Caco-2 (cell line): ENCODE data around the gene AKAP8L. TPM values are rescaled to one million over a fixed set of nuclear protein-coding genes. Genes with fewer than 3 reads are reported as not detected.

Experiments
- BruUV-seq: library from RNA; stranded (reverse); fragments of 400-500 nt; replicated peaks from 2 replicates; lab custom pipeline; 2021; lab: Mats Ljungman, UMichigan
- CTCF ChIA-PET: fragments of 300-600 bp; sonication (Branson Sonifier 250); formaldehyde crosslinking; loops from one replicate; lab custom pipeline; 2022; ENCODE audit warnings: antibody characterized with exemption; lab: Charles Lee
- POLR2A ChIA-PET: fragments of 300-600 bp; sonication (Branson Sonifier 250); formaldehyde crosslinking; loops from one replicate; lab custom pipeline; 2022; ENCODE audit warnings: antibody characterized with exemption; lab: Charles Lee
- DNase-seq, 2 experiments: peaks; one replicate each; pipeline versions ENCODE4 v3.0.0 to v3.0.0-alpha.2; 2020 to 2022
- H3K27me3 ChIP-seq: replicated peaks from 2 replicates; pipeline ENCODE4 v1.6.0; 2011; ENCODE audit warnings: low read length; ENCODE audit not compliant: control insufficient read depth, insufficient read depth
- H3K36me3 ChIP-seq: 2 replicates; pipeline ENCODE4 v1.5.1; 2011; ENCODE audit warnings: low read length; ENCODE audit not compliant: control insufficient read depth, insufficient read depth
- H3K4me1 ChIP-seq: fragments of 250-450 bp; sonication (Bioruptor Pico); 2 replicates; pipeline ENCODE4 v1.5.1; 2020; ENCODE audit warnings: mild to moderate bottlenecking
- H3K4me3 ChIP-seq: 2 replicates; pipeline ENCODE4 v1.5.1; 2011; ENCODE audit warnings: low read depth, mild to moderate bottlenecking, control low read depth, low read length
- H3K9me3 ChIP-seq: fragments of 250-450 bp; sonication (Bioruptor Pico); 2 replicates; pipeline ENCODE4 v1.5.1; 2020; ENCODE audit warnings: mild to moderate bottlenecking, moderate library complexity
- H3K27ac Mint-ChIP-seq: one replicate; pipeline ENCODE4 v1.8.0; 2022; ENCODE audit warnings: mixed read lengths; ENCODE audit not compliant: unreplicated experiment
- H3K27me3 Mint-ChIP-seq: one replicate; pipeline ENCODE4 v1.8.0; 2022; ENCODE audit warnings: mixed read lengths; ENCODE audit not compliant: insufficient read depth, unreplicated experiment
- H3K36me3 Mint-ChIP-seq: one replicate; pipeline ENCODE4 v1.8.0; 2022; ENCODE audit warnings: mild to moderate bottlenecking, mixed read lengths; ENCODE audit not compliant: insufficient read depth, unreplicated experiment
- H3K4me1 Mint-ChIP-seq: one replicate; pipeline ENCODE4 v1.8.0; 2022; ENCODE audit warnings: low read depth, mixed read lengths; ENCODE audit not compliant: unreplicated experiment
- H3K4me3 Mint-ChIP-seq: one replicate; pipeline ENCODE4 v1.8.0; 2022; ENCODE audit warnings: mild to moderate bottlenecking, moderate library complexity, mixed read lengths; ENCODE audit not compliant: unreplicated experiment
- H3K9me3 Mint-ChIP-seq: one replicate; pipeline ENCODE4 v1.8.0; 2022; ENCODE audit warnings: mixed read lengths; ENCODE audit not compliant: unreplicated experiment
- intact Hi-C: fragments of 100-400 bp; cut with micrococcal nuclease; formaldehyde crosslinking; loops from one replicate; pipeline ENCODE4 v1.10.0; 2022; ENCODE audit not compliant: unreplicated experiment
- total RNA-seq: library from RNA; stranded (reverse); gene quantifications from 2 replicates; pipeline ENCODE4 v1.2.3, GENCODE V29; 2022
- TF ChIP-seq, protein P1 (sequence below), 2 experiments: fragments of 200-600 bp in 1 of 2; IDR thresholded peaks; 1 replicate in 1 of 2; 2 replicates in 1 of 2; pipeline versions ENCODE4 v1.5.1 to v1.8.0; 2011 to 2022; ENCODE audit warnings: antibody characterized with exemption in 1 of 2, control low read depth in 1 of 2, inconsistent platforms in 1 of 2, low read depth in 1 of 2, low read length in 1 of 2, mild to moderate bottlenecking in 1 of 2, moderate library complexity in 1 of 2; ENCODE audit not compliant: insufficient read depth in 1 of 2, severe bottlenecking in 1 of 2, unreplicated experiment in 1 of 2

AKAP8L gene
- total RNA-seq, 1 experiment from 2014 or later: 112 TPM

DNA sequence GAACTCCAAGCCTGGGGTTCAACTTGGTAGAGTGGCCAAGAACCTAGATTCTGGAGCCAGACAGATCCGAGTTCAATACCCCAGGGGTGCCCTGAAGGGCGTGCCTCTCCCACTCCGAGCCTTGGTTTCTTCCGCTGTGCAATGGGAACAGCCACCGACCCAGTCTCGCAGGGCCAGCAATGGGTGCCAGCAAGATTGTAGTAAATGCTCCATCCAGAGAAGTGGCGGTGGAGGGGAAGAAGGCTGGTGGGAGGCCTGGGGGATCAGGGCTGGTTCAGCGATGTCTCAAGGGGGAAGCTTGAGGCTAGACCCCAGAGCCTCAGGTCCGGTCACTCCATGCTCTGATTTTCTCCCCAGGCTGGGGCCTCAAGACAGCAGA is 26.4 kb upstream of the AKAP8L start:
- no peak for DNase-seq
- no peaks in the 10 kb centered on the region for H3K27me3 Mint-ChIP-seq
- intact Hi-C loops: no loop called here
- H3K4me3 Mint-ChIP-seq: no peak overlapping the region
- CTCF ChIA-PET: no interaction called here
- H3K4me1 Mint-ChIP-seq: peaks cover 10% of the 10 kb centered on the region
- H3K9me3 ChIP-seq: no peaks in the 10 kb centered on the region
- H3K4me3 ChIP-seq: no peak overlapping the region
- TF ChIP-seq, protein P1, sequence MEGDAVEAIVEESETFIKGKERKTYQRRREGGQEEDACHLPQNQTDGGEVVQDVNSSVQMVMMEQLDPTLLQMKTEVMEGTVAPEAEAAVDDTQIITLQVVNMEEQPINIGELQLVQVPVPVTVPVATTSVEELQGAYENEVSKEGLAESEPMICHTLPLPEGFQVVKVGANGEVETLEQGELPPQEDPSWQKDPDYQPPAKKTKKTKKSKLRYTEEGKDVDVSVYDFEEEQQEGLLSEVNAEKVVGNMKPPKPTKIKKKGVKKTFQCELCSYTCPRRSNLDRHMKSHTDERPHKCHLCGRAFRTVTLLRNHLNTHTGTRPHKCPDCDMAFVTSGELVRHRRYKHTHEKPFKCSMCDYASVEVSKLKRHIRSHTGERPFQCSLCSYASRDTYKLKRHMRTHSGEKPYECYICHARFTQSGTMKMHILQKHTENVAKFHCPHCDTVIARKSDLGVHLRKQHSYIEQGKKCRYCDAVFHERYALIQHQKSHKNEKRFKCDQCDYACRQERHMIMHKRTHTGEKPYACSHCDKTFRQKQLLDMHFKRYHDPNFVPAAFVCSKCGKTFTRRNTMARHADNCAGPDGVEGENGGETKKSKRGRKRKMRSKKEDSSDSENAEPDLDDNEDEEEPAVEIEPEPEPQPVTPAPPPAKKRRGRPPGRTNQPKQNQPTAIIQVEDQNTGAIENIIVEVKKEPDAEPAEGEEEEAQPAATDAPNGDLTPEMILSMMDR (IDR thresholded peaks at IDR 0.05; ENCODE audit: insufficient read depth in 1 of 2, low read depth in 1 of 2, low read length in 1 of 2, severe bottlenecking in 1 of 2, unreplicated experiment in 1 of 2): no peak
- H3K36me3 ChIP-seq: no peaks in the 10 kb centered on the region
- H3K9me3 Mint-ChIP-seq: no peaks in the 10 kb centered on the region
- POLR2A ChIA-PET: no interaction called here
- no peak overlapping the region for H3K27ac Mint-ChIP-seq
- H3K36me3 Mint-ChIP-seq: peaks cover 5% of the 10 kb centered on the region
- no TSS peak for BruUV-seq
- 0 out of 2 replicates have a peak, but pooled peaks cover 7% of the 10 kb centered on the region for H3K4me1 ChIP-seq
- H3K27me3 ChIP-seq: no peaks in the 10 kb centered on the region

DNA sequence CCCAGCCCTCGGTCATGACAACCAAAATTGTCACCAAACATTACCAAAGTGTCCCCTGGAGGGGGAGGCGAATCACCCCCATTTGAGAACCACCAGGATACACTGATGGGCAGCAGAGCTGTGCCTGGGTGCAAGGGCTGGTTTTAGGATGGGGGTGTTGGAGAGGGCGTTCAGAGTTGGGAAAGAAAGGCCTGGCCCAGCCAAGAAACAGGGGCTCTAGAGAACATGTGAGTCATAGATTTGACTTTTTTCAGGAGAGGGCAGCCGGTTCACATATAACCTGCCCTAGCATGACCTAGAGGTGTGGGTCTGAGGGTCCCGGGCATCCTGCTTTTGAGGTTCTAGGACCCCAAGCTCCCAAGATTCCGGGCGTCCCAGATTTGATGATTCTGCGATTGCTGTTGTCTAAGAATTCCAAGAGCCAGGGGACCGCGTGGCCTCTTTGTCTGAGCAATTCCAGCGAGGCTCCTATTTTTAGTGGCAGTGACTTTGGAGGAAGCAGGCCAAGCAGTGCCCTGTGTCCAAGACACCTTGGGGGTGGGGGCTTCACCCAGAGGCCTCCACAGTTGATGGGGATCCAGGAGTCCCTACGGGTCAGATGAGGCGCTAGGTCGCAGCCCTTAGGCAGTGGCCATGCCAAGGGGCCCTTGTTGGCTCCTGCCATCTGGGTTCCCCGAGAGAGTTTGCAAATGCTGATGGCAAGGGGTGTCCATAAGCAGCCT is 25.9 kb upstream of the AKAP8L start:
- Mint-ChIP-seq H3K27me3 (no peaks in the 10 kb centered on the region), H3K4me1 (peaks cover 8% of the 10 kb centered on the region), H3K36me3 (peaks cover 5% of the 10 kb centered on the region), H3K9me3 (no peaks in the 10 kb centered on the region), H3K4me3 (no peak overlapping the region), H3K27ac (no peak overlapping the region)
- Histone ChIP-seq H3K27me3 (no peaks in the 10 kb centered on the region), H3K36me3 (no peaks in the 10 kb centered on the region), H3K4me3 (no peak overlapping the region), H3K9me3 (no peaks in the 10 kb centered on the region), H3K4me1 (0 out of 2 replicates have a peak, but pooled peaks cover 7% of the 10 kb centered on the region)
- no TSS peak for BruUV-seq
- POLR2A ChIA-PET: no interaction called here
- CTCF ChIA-PET: no interaction called here
- intact Hi-C loops: no loop called here
- DNase-seq: no peak
- TF ChIP-seq, protein P1 (IDR thresholded peaks at IDR 0.05; ENCODE audit: insufficient read depth in 1 of 2, low read depth in 1 of 2, low read length in 1 of 2, severe bottlenecking in 1 of 2, unreplicated experiment in 1 of 2): no peak

DNA sequence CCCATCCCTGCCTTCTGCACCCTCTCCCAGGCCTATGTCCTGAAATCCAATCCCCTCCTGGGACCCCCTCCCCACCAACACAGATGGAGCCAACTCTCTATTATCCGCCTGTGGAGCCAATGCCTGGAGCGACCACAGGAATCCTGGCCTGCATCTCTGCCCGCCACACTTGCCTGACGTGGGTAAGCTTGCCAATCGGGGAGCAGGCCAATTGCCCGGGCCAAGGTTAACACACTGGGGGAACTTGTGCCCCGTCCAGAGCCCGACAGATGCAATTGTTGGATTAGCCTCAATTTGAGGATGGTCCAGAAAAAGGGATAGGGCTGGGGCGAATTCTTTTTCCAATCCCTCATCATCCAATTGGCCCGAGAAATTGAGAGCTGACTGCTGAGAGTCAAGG is 25.1 kb upstream of the AKAP8L start:
- H3K4me1 ChIP-seq: peaks cover 6% of the 10 kb centered on the region; the same call in 1 of the 2 replicates
- no peak for DNase-seq

More for the DNA sequence above, 25.1 kb upstream of the AKAP8L start:
- H3K9me3 Mint-ChIP-seq: no peaks in the 10 kb centered on the region
- TF ChIP-seq, protein P1 (IDR thresholded peaks at IDR 0.05; ENCODE audit: insufficient read depth in 1 of 2, low read depth in 1 of 2, low read length in 1 of 2, severe bottlenecking in 1 of 2, unreplicated experiment in 1 of 2): no peak
- BruUV-seq: no TSS peak
- peaks cover 6% of the 10 kb centered on the region for H3K4me1 Mint-ChIP-seq
- no peaks in the 10 kb centered on the region for H3K27me3 Mint-ChIP-seq
- Histone ChIP-seq H3K9me3 (no peaks in the 10 kb centered on the region), H3K4me3 (no peak overlapping the region), H3K36me3 (no peaks in the 10 kb centered on the region), H3K27me3 (no peaks in the 10 kb centered on the region)
- peaks cover 5% of the 10 kb centered on the region for H3K36me3 Mint-ChIP-seq
- intact Hi-C loops: no loop called here
- CTCF ChIA-PET: no interaction called here
- POLR2A ChIA-PET: no interaction called here
- H3K4me3 Mint-ChIP-seq: no peak overlapping the region
- H3K27ac Mint-ChIP-seq: no peak overlapping the region
